Uterus (tissue), 2 donors: ENCODE measurements around the gene GUSB.

Experiments used
- POLR2A ChIP-seq, 2 donors: fragments of 450-650 bp; IDR thresholded peaks; one replicate each; pipeline ENCODE4 v1.6.1; 2016; ENCODE audit warnings: antibody characterized with exemption in 2 of 2, mild to moderate bottlenecking in 1 of 2, moderate library complexity in 1 of 2
- TF ChIP-seq, protein P1 (sequence below), 4 experiments: fragments of 200-600 bp in 2 of 4; fragments of 450-650 bp in 2 of 4; sonication (generic) in 2 of 4; IDR thresholded peaks; one replicate each; pipeline ENCODE4 v1.5.1; 2016 to 2019; ENCODE audit warnings: antibody characterized with exemption in 4 of 4, mild to moderate bottlenecking in 2 of 4, moderate library complexity in 1 of 4

DNA sequence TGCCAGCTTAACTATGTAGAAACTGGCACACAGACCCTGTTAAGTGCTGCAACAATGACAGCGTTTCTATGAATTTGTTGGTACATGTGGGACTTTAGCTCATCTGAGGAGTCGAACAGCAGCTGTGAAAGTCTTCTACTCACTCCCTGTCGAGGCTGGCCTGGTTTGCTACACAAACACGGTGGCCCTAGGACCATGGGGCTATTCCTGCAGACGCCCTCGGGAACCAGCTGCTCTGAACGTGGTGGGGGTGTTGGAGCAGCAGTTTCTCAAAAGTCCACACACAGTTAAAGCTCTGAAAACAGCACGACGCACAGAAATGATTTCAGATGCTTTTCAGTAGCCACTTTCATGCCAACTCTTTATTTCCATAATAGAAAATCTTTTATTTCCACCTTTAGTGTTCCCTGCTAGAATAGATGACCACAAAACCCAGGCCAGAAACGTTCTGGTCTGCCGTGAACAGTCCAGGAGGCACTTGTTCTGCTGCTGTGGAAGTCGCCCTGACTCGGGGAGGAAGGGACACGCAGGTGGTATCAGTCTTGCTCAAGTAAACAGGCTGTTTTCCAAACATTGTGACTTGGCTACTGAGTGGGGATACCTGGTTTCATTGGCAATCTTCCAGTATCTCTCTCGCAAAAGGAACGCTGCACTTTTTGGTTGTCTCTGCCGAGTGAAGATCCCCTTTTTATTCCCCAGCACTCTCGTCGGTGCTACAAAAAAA, 21.5 kb downstream of the GUSB start:
- TF ChIP-seq, protein P1, sequence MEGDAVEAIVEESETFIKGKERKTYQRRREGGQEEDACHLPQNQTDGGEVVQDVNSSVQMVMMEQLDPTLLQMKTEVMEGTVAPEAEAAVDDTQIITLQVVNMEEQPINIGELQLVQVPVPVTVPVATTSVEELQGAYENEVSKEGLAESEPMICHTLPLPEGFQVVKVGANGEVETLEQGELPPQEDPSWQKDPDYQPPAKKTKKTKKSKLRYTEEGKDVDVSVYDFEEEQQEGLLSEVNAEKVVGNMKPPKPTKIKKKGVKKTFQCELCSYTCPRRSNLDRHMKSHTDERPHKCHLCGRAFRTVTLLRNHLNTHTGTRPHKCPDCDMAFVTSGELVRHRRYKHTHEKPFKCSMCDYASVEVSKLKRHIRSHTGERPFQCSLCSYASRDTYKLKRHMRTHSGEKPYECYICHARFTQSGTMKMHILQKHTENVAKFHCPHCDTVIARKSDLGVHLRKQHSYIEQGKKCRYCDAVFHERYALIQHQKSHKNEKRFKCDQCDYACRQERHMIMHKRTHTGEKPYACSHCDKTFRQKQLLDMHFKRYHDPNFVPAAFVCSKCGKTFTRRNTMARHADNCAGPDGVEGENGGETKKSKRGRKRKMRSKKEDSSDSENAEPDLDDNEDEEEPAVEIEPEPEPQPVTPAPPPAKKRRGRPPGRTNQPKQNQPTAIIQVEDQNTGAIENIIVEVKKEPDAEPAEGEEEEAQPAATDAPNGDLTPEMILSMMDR (IDR thresholded peaks at IDR 0.05), result no peak
- no peak for TF ChIP-seq POLR2A (IDR thresholded peaks at IDR 0.05)
